Astrocyte (in vitro differentiated cells and primary cell): ENCODE results near the gene ABCC2. TPM values are rescaled to one million over a fixed set of nuclear protein-coding genes. Genes with fewer than 3 reads are reported as not detected.

Experiments
- DNase-seq: peaks from one replicate; pipeline ENCODE4 v3.0.0-alpha.2; 2010; ENCODE audit warnings: low read depth
- FAIRE-seq: peaks from 2 replicates; lab custom pipeline; 2011; peaks lifted over from hg19 to GRCh38; lab: Jason Lieb, UNC
- H2AFZ ChIP-seq: 2 replicates; pipeline ENCODE4 v1.6.0; 2012; ENCODE audit warnings: low read depth, low read length, inconsistent platforms
- H3K27ac ChIP-seq: 2 replicates; pipeline ENCODE4 v1.5.1; 2011; ENCODE audit warnings: low read depth, low read length, inconsistent platforms
- H3K27me3 ChIP-seq: 2 replicates; pipeline ENCODE4 v1.6.0; 2011; ENCODE audit warnings: low read length, inconsistent platforms; ENCODE audit not compliant: insufficient read depth
- H3K36me3 ChIP-seq: 2 replicates; pipeline ENCODE4 v1.5.1; 2011; ENCODE audit warnings: low read length, inconsistent platforms; ENCODE audit not compliant: insufficient read depth
- H3K4me1 ChIP-seq: 2 replicates; pipeline ENCODE4 v1.5.1; 2011; ENCODE audit warnings: low read length, inconsistent platforms; ENCODE audit not compliant: insufficient read depth
- H3K4me2 ChIP-seq: 2 replicates; pipeline ENCODE4 v1.6.0; 2012; ENCODE audit warnings: low read length, inconsistent platforms
- H3K4me3 ChIP-seq: 2 replicates; pipeline ENCODE4 v1.5.1; 2011; ENCODE audit warnings: low read depth, mild to moderate bottlenecking, low read length, inconsistent platforms; ENCODE audit not compliant: insufficient read depth
- H3K79me2 ChIP-seq: 2 replicates; pipeline ENCODE4 v1.6.0; 2012; ENCODE audit warnings: mild to moderate bottlenecking, low read length, inconsistent platforms; ENCODE audit not compliant: insufficient read depth
- H3K9ac ChIP-seq: 2 replicates; pipeline ENCODE4 v1.6.0; 2012; ENCODE audit warnings: mild to moderate bottlenecking, low read length, inconsistent platforms
- H3K9me3 ChIP-seq: 2 replicates; pipeline ENCODE4 v1.5.1; 2012; ENCODE audit warnings: low read depth, mild to moderate bottlenecking, low read length, inconsistent platforms; ENCODE audit not compliant: insufficient read depth
- H4K20me1 ChIP-seq: 2 replicates; pipeline ENCODE4 v1.6.0; 2012; ENCODE audit warnings: low read length, inconsistent platforms; ENCODE audit not compliant: insufficient read depth
- H3K27ac Mint-ChIP-seq: one replicate; pipeline ENCODE4 v1.8.0; 2021; ENCODE audit warnings: mild to moderate bottlenecking, mixed read lengths; ENCODE audit not compliant: unreplicated experiment
- H3K27me3 Mint-ChIP-seq: one replicate; pipeline ENCODE4 v1.8.0; 2021; ENCODE audit warnings: low read depth, mixed read lengths; ENCODE audit not compliant: unreplicated experiment
- H3K36me3 Mint-ChIP-seq: one replicate; pipeline ENCODE4 v1.8.0; 2021; ENCODE audit warnings: low read depth, mixed read lengths; ENCODE audit not compliant: unreplicated experiment
- H3K4me1 Mint-ChIP-seq: one replicate; pipeline ENCODE4 v1.8.0; 2021; ENCODE audit warnings: low read depth, mixed read lengths; ENCODE audit not compliant: unreplicated experiment
- H3K4me3 Mint-ChIP-seq: one replicate; pipeline ENCODE4 v1.8.0; 2021; ENCODE audit warnings: mild to moderate bottlenecking, moderate library complexity, mixed read lengths; ENCODE audit not compliant: unreplicated experiment
- H3K9me3 Mint-ChIP-seq: one replicate; pipeline ENCODE4 v1.8.0; 2021; ENCODE audit warnings: mild to moderate bottlenecking, mixed read lengths; ENCODE audit not compliant: unreplicated experiment
- EZH2 ChIP-seq: IDR thresholded peaks from 2 replicates; pipeline ENCODE4 v1.6.1; 2012; ENCODE audit warnings: mild to moderate bottlenecking, low read length, inconsistent platforms; ENCODE audit not compliant: insufficient read depth
- total RNA-seq: library from RNA; stranded (reverse); gene quantifications from 2 replicates; pipeline ENCODE4 v1.2.1, GENCODE V29; 2021
- TF ChIP-seq, protein P1 (sequence below): IDR thresholded peaks from 2 replicates; pipeline ENCODE4 v1.5.1; 2011; ENCODE audit warnings: low read depth, mild to moderate bottlenecking, inconsistent platforms, low read length, moderate library complexity; ENCODE audit not compliant: insufficient read depth

Gene ABCC2
- total RNA-seq, 1 donor from 2014 or later = 0.59 TPM

DNA sequence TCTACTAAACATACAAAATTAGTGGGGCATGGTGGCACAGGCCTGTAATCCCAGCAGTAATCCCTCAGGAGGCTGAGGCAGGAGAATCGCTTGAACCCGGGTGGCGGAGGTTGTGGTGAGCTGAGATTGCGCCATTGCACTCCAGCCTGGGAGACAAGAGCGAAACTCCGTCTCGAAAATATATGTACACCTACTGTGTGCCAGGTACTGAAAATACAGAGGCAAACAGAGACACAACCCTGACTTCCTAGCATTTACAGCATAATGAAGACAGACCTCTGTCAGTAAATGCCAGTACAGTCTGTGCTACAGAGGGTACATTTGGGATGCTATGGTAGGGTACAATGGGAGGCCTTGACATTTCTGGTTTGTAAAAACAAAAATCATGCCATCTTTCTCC, 66.6 kb downstream of the ABCC2 start:
- TF ChIP-seq, protein P1, sequence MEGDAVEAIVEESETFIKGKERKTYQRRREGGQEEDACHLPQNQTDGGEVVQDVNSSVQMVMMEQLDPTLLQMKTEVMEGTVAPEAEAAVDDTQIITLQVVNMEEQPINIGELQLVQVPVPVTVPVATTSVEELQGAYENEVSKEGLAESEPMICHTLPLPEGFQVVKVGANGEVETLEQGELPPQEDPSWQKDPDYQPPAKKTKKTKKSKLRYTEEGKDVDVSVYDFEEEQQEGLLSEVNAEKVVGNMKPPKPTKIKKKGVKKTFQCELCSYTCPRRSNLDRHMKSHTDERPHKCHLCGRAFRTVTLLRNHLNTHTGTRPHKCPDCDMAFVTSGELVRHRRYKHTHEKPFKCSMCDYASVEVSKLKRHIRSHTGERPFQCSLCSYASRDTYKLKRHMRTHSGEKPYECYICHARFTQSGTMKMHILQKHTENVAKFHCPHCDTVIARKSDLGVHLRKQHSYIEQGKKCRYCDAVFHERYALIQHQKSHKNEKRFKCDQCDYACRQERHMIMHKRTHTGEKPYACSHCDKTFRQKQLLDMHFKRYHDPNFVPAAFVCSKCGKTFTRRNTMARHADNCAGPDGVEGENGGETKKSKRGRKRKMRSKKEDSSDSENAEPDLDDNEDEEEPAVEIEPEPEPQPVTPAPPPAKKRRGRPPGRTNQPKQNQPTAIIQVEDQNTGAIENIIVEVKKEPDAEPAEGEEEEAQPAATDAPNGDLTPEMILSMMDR = no peak
- TF ChIP-seq EZH2 = no peak
- Histone ChIP-seq H3K27me3 (no peaks in the 10 kb centered on the region), H3K36me3 (no peaks in the 10 kb centered on the region), H3K9me3 (no peaks in the 10 kb centered on the region), H3K4me2 (no peak overlapping the region), H4K20me1 (no peaks in the 10 kb centered on the region), H3K4me3 (no peak overlapping the region), H3K9ac (no peak overlapping the region), H3K4me1 (peaks cover 6% of the 10 kb centered on the region), H3K79me2 (no peaks in the 10 kb centered on the region), H3K27ac (no peak overlapping the region), H2AFZ (no peak overlapping the region)
- DNase-seq (no peak), FAIRE-seq (no peak)
- no peak overlapping the region for H3K27ac Mint-ChIP-seq
- H3K9me3 Mint-ChIP-seq = no peaks in the 10 kb centered on the region
- no peak overlapping the region for H3K4me3 Mint-ChIP-seq
- H3K4me1 Mint-ChIP-seq = no peaks in the 10 kb centered on the region
- H3K27me3 Mint-ChIP-seq = peaks cover 3% of the 10 kb centered on the region
- no peaks in the 10 kb centered on the region for H3K36me3 Mint-ChIP-seq

DNA sequence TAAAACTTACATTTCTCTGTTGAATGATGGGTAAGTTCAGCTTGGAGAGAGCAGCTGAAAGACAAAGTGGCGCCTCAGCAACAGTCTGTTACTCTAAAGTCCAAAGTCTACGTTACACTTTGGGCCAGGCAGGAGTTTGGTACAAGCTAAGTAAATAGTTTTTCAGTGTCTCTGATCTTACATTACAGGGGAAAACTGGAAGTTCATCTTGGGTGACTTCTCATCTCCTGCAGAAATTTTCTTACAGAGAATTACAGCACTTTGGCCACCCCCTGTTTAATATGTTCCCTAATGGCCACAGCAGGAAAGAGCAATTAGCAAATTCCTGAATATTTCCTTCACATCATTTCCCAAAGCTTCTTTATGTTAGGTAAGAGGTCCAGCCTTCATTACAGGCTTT, 67.1 kb downstream of the ABCC2 start:
- peaks cover 3% of the 10 kb centered on the region for H3K27me3 Mint-ChIP-seq
- Histone ChIP-seq H3K79me2 (no peaks in the 10 kb centered on the region), H4K20me1 (no peaks in the 10 kb centered on the region), H3K4me1 (peaks cover 6% of the 10 kb centered on the region), H3K27me3 (no peaks in the 10 kb centered on the region), H3K27ac (no peak overlapping the region), H2AFZ (no peak overlapping the region), H3K4me2 (no peak overlapping the region), H3K9me3 (no peaks in the 10 kb centered on the region), H3K9ac (no peak overlapping the region), H3K36me3 (no peaks in the 10 kb centered on the region), H3K4me3 (no peak overlapping the region)
- TF ChIP-seq EZH2 = no peak
- TF ChIP-seq, protein P1 = no peak
- no peaks in the 10 kb centered on the region for H3K36me3 Mint-ChIP-seq
- H3K4me1 Mint-ChIP-seq = no peaks in the 10 kb centered on the region
- H3K4me3 Mint-ChIP-seq = no peak overlapping the region
- FAIRE-seq = no peak
- DNase-seq = no peak
- no peak overlapping the region for H3K27ac Mint-ChIP-seq
- H3K9me3 Mint-ChIP-seq = no peaks in the 10 kb centered on the region

DNA sequence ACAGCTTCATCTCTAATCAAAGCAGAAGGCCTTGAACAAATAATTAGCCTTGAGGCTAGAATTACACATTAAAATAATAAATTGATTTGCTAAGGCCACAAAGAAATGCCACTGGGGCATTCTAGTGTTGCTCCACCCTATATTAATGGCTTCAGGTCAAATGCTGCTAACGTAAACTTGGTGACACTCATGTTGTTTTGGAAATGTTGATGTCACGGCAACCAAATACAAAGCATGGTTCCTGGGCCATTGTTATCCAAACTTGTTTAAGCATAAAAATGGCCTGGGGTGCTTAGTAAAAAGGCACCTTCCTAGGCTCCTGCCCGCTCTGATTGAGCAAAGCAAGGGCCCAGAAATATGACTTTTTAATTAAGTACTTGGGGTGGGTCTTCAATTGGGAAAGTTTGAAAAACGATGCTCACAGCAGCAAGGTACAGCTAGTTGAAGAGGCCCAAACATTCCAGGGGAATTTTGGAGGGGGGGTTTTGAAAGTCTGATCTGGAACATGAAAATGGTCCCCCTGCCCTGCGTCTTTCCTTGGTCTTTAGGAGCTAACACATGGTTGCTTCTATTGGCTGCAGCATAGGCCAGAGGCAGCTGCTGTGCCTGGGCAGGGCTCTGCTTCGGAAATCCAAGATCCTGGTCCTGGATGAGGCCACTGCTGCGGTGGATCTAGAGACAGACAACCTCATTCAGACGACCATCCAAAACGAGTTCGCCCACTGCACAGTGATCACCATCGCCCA, 67.8 kb downstream of the ABCC2 start:
- TF ChIP-seq, protein P1 = no peak
- no peak for TF ChIP-seq EZH2
- Histone ChIP-seq H3K36me3 (no peaks in the 10 kb centered on the region), H2AFZ (no peak overlapping the region), H3K27ac (no peak overlapping the region), H3K9me3 (no peaks in the 10 kb centered on the region), H4K20me1 (no peaks in the 10 kb centered on the region), H3K79me2 (no peaks in the 10 kb centered on the region), H3K4me3 (no peak overlapping the region), H3K9ac (no peak overlapping the region), H3K4me1 (peaks cover 6% of the 10 kb centered on the region), H3K4me2 (no peak overlapping the region), H3K27me3 (no peaks in the 10 kb centered on the region)
- H3K9me3 Mint-ChIP-seq = no peaks in the 10 kb centered on the region
- H3K36me3 Mint-ChIP-seq = no peaks in the 10 kb centered on the region
- DNase-seq = no peak
- H3K27ac Mint-ChIP-seq = no peak overlapping the region
- H3K27me3 Mint-ChIP-seq = peaks cover 3% of the 10 kb centered on the region
- no peak for FAIRE-seq
- H3K4me1 Mint-ChIP-seq = no peaks in the 10 kb centered on the region
- no peak overlapping the region for H3K4me3 Mint-ChIP-seq
